ENCODE results near the gene ANGPTL5.

- TF ChIP-seq CTCF (IDR thresholded peaks at IDR 0.05) (no peak), POLR2A (IDR thresholded peaks at IDR 0.05) (no peak)
Observed at GRCh38 chr11:101870510-101870909, 45.8 kb downstream of the ANGPTL5 start.

All from uterus (tissue), 2 donors.